ENCODE measurements around the gene RALY.
A peak's percentile ranks its signal among the peaks of the same experiment; 100 is the strongest.

RALY gene

GRCh38 chr20:33979094-33979493, 14.6 kb upstream of the RALY start:
- Mint-ChIP-seq H3K36me3 (ENCODE audit: low read depth) (no peaks in the 10 kb centered on the region), H3K4me1 (no peaks in the 10 kb centered on the region), H3K9me3 (no peaks in the 10 kb centered on the region), H3K4me3 (no peak overlapping the region), H3K27me3 (no peaks in the 10 kb centered on the region), H3K27ac (no peak overlapping the region)
- ATAC-seq (peak; percentile 49), DNase-seq (no peak)

- Mint-ChIP-seq H3K9me3 (no peaks in the 10 kb centered on the region), H3K27me3 (no peaks in the 10 kb centered on the region), H3K27ac (no peak overlapping the region), H3K4me1 (no peaks in the 10 kb centered on the region), H3K36me3 (ENCODE audit: low read depth) (no peaks in the 10 kb centered on the region), H3K4me3 (no peak overlapping the region)
- ATAC-seq (no peak), DNase-seq (no peak)
Observed at GRCh38 chr20:33981347-33981746, 12.4 kb upstream of the RALY start.

DNA sequence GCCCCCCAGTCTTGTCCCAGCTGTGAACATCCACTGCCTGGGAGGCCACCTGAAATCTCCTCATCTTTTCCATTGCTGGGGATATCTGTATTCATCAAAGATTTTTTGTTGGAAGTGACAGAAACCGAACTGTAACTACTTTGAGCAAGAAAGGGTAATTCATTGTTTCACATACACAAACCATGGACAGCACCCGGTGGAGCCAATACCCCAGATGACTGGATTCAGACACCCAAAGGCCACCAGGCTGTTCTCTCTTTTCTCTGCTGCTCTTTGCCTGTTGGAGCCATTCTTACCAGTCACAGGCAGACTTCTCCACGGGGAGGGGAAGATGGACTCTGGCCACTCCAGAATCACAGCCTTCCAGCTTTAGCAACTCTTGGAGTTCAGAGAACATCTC, 11.7 kb upstream of the RALY start:
- no peak overlapping the region for H3K4me3 Mint-ChIP-seq
- no peaks in the 10 kb centered on the region for H3K36me3 Mint-ChIP-seq (ENCODE audit: low read depth)
- no peaks in the 10 kb centered on the region for H3K27me3 Mint-ChIP-seq

GRCh38 chr20:33983371-33983770, 10.3 kb upstream of the RALY start:
- Mint-ChIP-seq H3K27me3 (no peaks in the 10 kb centered on the region), H3K27ac (no peak overlapping the region), H3K36me3 (ENCODE audit: low read depth) (no peaks in the 10 kb centered on the region), H3K4me3 (no peak overlapping the region), H3K4me1 (no peaks in the 10 kb centered on the region), H3K9me3 (no peaks in the 10 kb centered on the region)
- no peak for DNase-seq
- no peak for ATAC-seq

More for the DNA sequence above, 11.7 kb upstream of the RALY start:
- DNase-seq (no peak), ATAC-seq (no peak)
- Mint-ChIP-seq H3K27ac (no peak overlapping the region), H3K9me3 (no peaks in the 10 kb centered on the region), H3K4me1 (no peaks in the 10 kb centered on the region)

DNA sequence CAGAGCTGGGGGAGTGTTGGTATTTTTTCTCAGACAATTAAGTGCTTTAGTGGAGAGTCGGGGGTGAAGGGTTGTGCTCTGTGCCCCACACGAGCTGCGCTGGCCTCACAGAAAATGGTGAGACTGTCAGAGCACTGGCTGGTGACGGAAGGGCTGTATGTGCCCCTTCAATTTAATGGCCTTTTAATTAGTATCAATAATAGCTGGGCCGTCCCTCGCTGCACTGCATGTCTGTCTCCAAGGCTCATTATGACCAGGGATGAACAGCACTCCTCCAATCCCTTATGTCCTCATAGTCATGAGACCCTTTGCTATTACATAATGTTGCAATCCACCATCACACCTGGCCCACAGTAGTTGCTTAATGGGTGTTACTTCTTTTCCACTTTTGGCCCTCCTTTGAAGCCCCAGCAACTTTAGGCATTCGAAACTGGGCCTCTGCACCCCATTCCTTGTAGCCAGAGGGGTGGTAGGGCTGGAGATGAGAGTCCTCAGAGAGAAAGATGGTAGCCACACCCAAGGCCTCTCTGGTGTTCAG, 9.5 kb upstream of the RALY start:
- H3K27me3 Mint-ChIP-seq: no peaks in the 10 kb centered on the region
- no peak for DNase-seq
- no peaks in the 10 kb centered on the region for H3K36me3 Mint-ChIP-seq (ENCODE audit: low read depth)
- H3K27ac Mint-ChIP-seq: no peak overlapping the region
- no peak for ATAC-seq
- H3K9me3 Mint-ChIP-seq: no peaks in the 10 kb centered on the region
- no peaks in the 10 kb centered on the region for H3K4me1 Mint-ChIP-seq
- no peak overlapping the region for H3K4me3 Mint-ChIP-seq

DNA sequence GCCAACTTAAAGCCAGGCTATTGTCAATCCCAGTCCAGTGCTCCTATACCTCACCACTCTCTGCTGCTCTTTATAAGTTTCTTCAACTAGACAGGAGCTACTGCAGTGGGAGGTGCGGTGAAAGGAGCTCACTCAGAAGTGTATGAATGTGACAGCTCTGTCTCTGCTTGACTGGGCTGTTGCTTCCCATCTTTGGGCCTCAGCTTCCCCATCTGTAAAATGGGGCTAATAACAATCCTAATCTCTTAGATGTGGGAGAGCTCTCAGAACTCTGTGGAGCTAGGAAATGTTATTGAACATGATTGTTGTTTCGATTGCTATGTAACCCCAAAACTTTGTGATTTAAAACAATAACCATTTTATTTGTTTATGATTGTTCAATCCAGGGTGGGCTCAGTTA, 8.4 kb upstream of the RALY start:
- no peaks in the 10 kb centered on the region for H3K9me3 Mint-ChIP-seq
- H3K27ac Mint-ChIP-seq: no peak overlapping the region
- no peaks in the 10 kb centered on the region for H3K36me3 Mint-ChIP-seq (ENCODE audit: low read depth)
- H3K4me3 Mint-ChIP-seq: no peak overlapping the region
- peaks cover 5% of the 10 kb centered on the region for H3K4me1 Mint-ChIP-seq
- H3K27me3 Mint-ChIP-seq: no peaks in the 10 kb centered on the region
- no peak for ATAC-seq
- no peak for DNase-seq

DNA sequence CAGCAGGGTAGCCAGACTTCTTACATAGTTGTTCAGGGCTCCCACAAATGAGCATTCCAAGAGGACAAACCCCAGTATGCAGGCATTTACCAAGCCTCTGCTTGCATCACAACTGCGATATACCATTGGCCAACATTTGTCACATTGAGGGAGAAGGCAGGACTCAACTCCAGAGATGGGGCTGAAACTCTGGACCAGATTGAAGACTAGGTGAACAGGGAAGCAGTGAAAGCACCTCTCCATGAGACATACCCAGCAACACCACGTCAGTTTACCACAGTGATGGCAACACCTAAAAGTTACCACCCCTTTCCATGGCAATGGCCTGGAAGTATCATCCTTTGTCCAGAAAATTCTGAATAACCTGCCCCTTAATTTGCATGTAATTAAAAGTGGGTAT, 7.9 kb upstream of the RALY start:
- peaks cover 11% of the 10 kb centered on the region for H3K4me1 Mint-ChIP-seq
- H3K27me3 Mint-ChIP-seq: no peaks in the 10 kb centered on the region
- H3K36me3 Mint-ChIP-seq (ENCODE audit: low read depth): no peaks in the 10 kb centered on the region
- H3K27ac Mint-ChIP-seq: no peak overlapping the region
- DNase-seq: no peak
- H3K4me3 Mint-ChIP-seq: no peak overlapping the region
- no peak for ATAC-seq
- no peaks in the 10 kb centered on the region for H3K9me3 Mint-ChIP-seq

DNA sequence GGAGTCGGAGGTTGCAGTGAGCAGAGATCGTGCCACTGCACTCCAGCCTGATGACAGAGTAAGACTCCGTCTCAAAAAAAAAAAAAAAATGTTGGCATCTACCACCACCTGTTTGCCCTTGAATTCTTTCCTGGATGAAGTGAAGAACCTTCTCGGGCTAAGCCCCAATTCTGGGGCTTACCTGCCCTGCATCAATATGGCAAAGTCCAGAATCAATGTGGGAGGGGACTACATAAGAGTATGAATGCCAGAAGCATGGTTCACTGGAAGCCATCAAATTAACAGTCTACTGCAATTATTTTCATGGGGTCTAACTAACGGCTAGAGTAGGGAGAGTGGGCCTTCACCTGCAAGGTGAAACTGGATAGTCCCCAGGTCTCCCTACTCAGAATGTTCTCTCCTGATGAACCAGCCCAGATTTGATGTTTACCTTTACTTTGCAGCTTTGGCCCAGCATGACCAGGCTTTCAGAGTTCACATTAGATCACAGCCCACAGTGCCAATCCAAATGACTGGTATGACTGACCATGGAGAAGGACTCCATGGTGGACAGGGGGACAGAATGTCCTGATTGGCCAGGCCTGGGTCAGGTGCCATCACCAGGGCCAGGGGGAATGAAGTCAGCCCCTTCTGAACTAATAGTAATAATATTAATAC, 7.0 kb upstream of the RALY start:
- DNase-seq: no peak
- Mint-ChIP-seq H3K4me1 (peaks cover 18% of the 10 kb centered on the region), H3K4me3 (no peak overlapping the region), H3K27me3 (no peaks in the 10 kb centered on the region), H3K36me3 (ENCODE audit: low read depth) (peaks cover 7% of the 10 kb centered on the region), H3K27ac (no peak overlapping the region), H3K9me3 (no peaks in the 10 kb centered on the region)
- ATAC-seq: no peak

DNA sequence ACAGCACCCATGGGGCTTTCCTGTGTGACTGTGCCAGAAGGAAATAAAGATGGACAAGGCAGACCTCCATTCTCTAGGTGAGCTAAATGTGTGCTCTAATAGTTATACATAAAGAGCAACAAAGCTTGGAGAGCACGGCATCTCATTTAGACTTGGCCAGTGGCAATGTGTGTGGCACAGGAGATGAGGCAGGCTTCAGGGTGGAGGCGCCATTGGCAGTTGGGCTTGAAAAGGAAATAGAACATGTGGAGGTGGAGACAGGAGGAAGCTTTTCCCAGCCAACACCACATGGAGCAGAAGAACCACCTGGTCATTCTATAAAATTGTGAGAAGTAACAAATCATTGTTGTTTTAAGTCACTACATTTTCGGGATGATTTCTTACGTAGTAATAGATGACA, 3.6 kb upstream of the RALY start:
- Mint-ChIP-seq H3K4me1 (peaks cover 33% of the 10 kb centered on the region), H3K27me3 (no peaks in the 10 kb centered on the region), H3K4me3 (no peak overlapping the region), H3K9me3 (no peaks in the 10 kb centered on the region), H3K27ac (no peak overlapping the region), H3K36me3 (ENCODE audit: low read depth) (peaks cover 12% of the 10 kb centered on the region)
- DNase-seq: no peak
- no peak for ATAC-seq

DNA sequence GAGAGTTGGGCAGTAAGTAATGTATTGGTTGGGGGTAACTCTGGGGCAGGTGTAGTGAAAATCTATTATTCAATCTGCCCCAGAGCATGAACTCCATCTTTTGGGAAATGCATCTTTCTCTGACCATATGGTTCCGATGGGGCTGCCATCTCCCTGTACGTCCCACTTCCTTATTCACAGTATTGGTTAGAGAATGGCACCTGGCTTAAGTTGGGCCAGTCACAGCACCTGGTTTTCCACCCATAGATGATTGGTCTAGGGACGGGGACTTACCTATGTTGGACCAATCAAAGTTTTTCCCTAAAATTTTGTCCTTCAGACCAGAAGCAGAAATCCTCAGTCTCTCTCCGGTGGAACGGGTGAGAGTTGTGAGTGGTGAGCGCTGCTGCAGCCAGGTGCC, 2.2 kb upstream of the RALY start:
- Mint-ChIP-seq H3K27ac (no peak overlapping the region), H3K4me3 (peak overlapping the region; percentile 93), H3K4me1 (peaks cover 44% of the 10 kb centered on the region), H3K9me3 (no peaks in the 10 kb centered on the region), H3K27me3 (no peaks in the 10 kb centered on the region), H3K36me3 (ENCODE audit: low read depth) (peaks cover 12% of the 10 kb centered on the region)
- no peak for ATAC-seq
- no peak for DNase-seq

GRCh38 chr20:33992145-33992922, 1.4 kb upstream of the RALY start:
- Mint-ChIP-seq H3K4me1 (peaks cover 53% of the 10 kb centered on the region), H3K36me3 (ENCODE audit: low read depth) (peaks cover 14% of the 10 kb centered on the region), H3K27ac (peak overlapping the region; percentile 94), H3K4me3 (peak overlapping the region; percentile 93), H3K27me3 (no peaks in the 10 kb centered on the region), H3K9me3 (no peaks in the 10 kb centered on the region)
- ATAC-seq (no peak), DNase-seq (no peak)

- Mint-ChIP-seq H3K36me3 (ENCODE audit: low read depth) (peaks cover 17% of the 10 kb centered on the region), H3K27ac (peak overlapping the region; percentile 94), H3K27me3 (no peaks in the 10 kb centered on the region), H3K9me3 (no peaks in the 10 kb centered on the region), H3K4me1 (peaks cover 60% of the 10 kb centered on the region), H3K4me3 (peak overlapping the region; percentile 93)
- ATAC-seq: peak; percentile 82
- DNase-seq: peak; percentile 99
Observed at GRCh38 chr20:33992923-33993575, 662 bp upstream of the RALY start.

DNA sequence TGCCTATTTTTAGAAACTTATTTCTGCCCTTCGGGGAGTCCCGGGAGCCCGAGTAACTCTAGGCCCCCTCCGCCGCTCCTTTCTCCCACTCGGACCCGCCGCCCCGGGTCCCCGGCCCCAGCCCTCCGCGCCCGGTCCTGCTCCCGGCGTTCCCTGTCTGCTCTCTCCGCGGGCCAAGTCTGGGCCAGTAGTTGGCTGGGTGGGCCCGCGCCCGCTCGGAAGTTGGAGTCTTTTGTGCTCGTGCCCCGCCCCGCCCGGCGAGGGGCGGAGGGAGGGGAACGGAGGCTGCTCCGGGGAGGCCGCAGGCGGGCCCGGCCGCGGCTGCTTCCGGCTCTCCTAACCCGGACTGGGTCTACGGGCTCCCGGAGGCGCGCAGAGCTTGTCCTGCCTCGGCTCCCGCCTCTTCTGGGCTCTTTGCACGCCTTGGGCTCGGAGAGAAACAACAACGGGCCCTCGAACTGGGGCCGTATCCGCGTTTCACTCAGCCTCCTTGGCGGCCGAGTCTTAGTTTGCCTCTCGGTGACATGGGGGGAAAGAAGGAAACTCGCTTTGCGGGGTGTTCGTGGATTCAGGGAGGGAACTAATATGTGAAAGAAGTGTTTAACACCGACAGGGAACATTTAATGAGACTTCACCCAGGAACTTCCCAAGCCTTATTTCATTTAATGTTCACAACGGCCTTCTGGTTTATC, 657 bp downstream of the RALY start:
- Mint-ChIP-seq H3K36me3 (ENCODE audit: low read depth) (peaks cover 23% of the 10 kb centered on the region), H3K27ac (peak overlapping the region; percentile 93), H3K9me3 (no peaks in the 10 kb centered on the region), H3K27me3 (no peaks in the 10 kb centered on the region), H3K4me1 (peaks cover 72% of the 10 kb centered on the region), H3K4me3 (peak overlapping the region; percentile 93)
- ATAC-seq (peak; percentile 37), DNase-seq (peak; percentile 81)

- ATAC-seq (no peak), DNase-seq (no peak)
- no peaks in the 10 kb centered on the region for H3K27me3 Mint-ChIP-seq
- H3K36me3 Mint-ChIP-seq (ENCODE audit: low read depth): peaks cover 23% of the 10 kb centered on the region
- H3K4me1 Mint-ChIP-seq: peaks cover 75% of the 10 kb centered on the region
- H3K4me3 Mint-ChIP-seq: peak overlapping the region; percentile 93
- H3K9me3 Mint-ChIP-seq: no peaks in the 10 kb centered on the region
- H3K27ac Mint-ChIP-seq: peak overlapping the region; percentile 59
Observed at GRCh38 chr20:33995053-33995831, 1.5 kb downstream of the RALY start.

Data from activated naive CD8-positive, alpha-beta T cell treated with anti-CD3 and anti-CD28 coated beads, Interleukin-2, amount 50 U/mL, for 24 hours (primary cell).